Fibroblast of villous mesenchyme (primary cell): Measurements from ENCODE around the gene JAK1. TPM values are rescaled to one million over a fixed set of nuclear protein-coding genes. Genes with fewer than 3 reads are reported as not detected.

Experiments used
- DNase-seq: peaks from one replicate; pipeline ENCODE4 v3.0.0-alpha.2; 2010; ENCODE audit warnings: low read depth
- H3K4me3 ChIP-seq: 2 replicates; pipeline ENCODE4 v1.5.1; 2011; ENCODE audit warnings: low read depth, mild to moderate bottlenecking, low read length
- total RNA-seq: library from RNA; depleted of rRNA; stranded (reverse); fragments of >200 nt; gene quantifications from 2 replicates; pipeline ENCODE4 v1.2.3, GENCODE V29; 2012
- TF ChIP-seq, protein P1 (sequence below): IDR thresholded peaks from 2 replicates; pipeline ENCODE4 v1.5.1; 2012; ENCODE audit warnings: low read depth, mild to moderate bottlenecking, low read length; ENCODE audit not compliant: insufficient read depth

JAK1 gene
- total RNA-seq, 1 donor, result 125 TPM

DNA sequence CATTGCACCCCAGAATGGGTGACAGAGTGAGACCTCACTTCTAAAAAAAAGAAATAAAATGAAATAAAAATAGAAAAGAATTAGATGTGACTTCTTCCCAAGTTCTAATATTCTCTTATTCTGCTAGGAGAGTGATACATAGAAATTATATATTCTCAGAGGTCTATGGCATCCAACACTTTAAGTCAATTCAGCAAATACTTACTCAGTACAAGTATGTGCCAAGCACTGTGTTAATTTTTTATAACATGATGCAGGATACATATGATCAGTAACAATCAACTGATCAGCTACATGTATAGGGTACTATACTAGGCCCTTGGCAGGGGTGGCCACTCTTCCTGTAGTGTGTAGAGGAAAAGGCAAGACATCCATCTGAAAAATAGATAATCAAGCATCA lies 13.0 kb upstream of the JAK1 start:
- TF ChIP-seq, protein P1, sequence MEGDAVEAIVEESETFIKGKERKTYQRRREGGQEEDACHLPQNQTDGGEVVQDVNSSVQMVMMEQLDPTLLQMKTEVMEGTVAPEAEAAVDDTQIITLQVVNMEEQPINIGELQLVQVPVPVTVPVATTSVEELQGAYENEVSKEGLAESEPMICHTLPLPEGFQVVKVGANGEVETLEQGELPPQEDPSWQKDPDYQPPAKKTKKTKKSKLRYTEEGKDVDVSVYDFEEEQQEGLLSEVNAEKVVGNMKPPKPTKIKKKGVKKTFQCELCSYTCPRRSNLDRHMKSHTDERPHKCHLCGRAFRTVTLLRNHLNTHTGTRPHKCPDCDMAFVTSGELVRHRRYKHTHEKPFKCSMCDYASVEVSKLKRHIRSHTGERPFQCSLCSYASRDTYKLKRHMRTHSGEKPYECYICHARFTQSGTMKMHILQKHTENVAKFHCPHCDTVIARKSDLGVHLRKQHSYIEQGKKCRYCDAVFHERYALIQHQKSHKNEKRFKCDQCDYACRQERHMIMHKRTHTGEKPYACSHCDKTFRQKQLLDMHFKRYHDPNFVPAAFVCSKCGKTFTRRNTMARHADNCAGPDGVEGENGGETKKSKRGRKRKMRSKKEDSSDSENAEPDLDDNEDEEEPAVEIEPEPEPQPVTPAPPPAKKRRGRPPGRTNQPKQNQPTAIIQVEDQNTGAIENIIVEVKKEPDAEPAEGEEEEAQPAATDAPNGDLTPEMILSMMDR, result no peak
- H3K4me3 ChIP-seq, result no peak overlapping the region
- no peak for DNase-seq

DNA sequence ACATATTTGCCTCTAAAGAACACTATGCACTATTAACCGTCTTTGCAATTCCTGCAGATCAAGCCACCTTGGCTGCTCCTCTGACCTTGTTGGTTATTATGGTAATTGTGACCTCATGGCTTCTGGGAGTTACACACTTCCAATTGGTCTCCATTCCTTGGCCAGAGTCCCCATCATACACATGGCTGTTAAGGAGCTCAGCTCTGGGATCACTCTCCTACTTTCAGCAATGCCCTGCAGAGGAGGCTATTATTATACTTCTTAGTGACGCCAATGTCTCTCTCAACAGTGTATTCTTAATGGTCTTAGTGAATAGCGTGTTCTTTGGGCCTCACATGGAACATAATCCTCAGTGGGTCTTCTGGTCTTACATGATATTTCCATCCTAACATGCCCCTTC lies 10.0 kb upstream of the JAK1 start:
- TF ChIP-seq, protein P1, result no peak
- H3K4me3 ChIP-seq, result no peak overlapping the region
- no peak for DNase-seq

DNA sequence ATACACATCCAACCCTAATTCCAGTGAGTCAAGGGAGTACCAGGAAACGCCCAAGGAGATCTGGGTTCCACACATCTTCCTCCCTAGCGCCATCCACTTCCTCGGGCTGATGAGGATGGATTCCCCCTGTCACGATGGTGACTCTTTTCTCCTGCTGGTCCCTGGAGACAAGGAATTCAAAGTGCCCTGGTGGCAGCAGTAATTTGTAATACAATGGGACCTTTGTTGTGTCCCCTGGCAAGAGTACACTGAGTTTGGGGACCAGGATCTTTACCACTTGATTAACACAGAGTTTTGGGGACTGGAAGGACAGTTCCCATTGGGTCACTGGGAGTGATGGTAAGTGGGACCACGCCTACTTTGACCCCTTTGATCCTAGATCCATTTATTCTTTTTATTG lies 9.4 kb upstream of the JAK1 start:
- H3K4me3 ChIP-seq, result no peak overlapping the region
- DNase-seq, result no peak
- TF ChIP-seq, protein P1, result no peak

DNA sequence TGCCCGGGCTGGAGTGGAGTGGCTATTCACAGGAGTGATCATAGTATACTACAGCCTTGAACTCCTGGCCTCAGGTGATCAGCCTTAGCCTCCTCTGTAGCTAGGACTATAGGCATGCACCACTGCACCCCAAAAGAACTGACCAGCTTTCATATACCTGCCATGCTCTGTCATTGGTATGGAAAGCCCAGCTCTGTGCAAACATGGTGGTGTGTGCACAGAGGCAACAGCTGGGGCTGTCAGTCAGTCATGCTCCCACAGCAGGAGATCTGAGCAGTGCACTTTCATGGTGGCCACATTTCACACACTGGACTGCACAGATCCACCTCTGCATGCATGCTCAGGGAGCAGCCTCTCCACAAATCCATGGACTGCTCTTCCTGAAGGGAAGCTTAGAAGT lies 8.8 kb upstream of the JAK1 start:
- H3K4me3 ChIP-seq, result no peak overlapping the region
- DNase-seq, result no peak
- TF ChIP-seq, protein P1, result no peak

DNA sequence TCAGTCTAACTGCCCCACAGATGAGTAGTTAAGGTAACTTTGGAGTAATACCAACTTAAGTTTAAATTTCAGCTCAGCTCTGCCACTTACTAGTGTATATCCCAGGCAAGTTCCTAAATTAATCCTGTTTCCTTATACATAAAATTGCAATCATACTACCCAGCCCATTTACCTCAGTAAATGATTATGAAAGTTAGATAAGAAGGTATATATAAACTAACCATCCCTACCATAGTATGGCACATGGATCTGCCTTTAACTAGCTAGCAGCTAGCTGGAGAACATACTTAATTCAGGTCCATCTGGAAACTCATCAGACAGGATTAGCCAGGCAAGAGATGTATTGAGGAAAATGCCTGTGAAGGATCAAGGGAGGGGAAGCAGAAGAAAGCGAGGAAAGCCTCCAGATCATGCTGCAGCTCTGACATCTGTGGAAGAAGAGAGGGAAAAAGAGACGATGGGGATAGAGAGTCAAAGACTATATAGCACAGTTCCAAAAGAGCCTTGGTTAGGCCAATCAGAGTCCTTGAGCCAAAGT lies 8.0 kb upstream of the JAK1 start:
- DNase-seq, result no peak
- TF ChIP-seq, protein P1, result no peak

DNA sequence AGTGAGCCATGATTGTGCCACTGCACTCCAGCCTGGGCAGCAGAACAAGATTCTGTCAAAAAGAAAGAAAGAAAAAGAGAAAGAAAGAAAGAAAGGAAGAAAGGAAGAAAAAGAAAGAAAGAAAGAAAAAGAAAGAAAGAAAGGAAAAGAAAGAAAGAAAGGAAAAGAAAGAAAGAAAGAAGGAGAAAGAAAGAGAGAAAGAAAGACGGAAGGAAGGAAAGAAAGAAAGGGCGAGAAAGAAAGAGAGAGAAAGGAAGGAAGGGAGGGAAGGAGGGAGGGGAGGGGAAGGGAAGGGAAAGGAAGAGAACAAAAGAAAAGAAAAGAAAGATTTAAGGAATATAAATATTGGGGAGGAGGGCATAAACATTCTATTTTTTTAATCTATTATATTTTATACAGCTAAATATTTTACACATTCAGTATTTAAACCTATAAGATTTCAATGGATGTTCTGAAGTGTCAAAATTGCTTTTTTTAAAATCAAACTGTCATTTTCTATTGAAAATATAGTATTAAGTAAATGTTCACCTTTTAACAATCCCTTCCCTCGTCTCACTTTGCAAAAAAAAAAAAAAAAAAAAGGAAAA lies 6.8 kb upstream of the JAK1 start:
- no peak overlapping the region for H3K4me3 ChIP-seq
- TF ChIP-seq, protein P1, result no peak
- DNase-seq, result no peak

More for the DNA sequence above, 8.0 kb upstream of the JAK1 start:
- H3K4me3 ChIP-seq, result no peak overlapping the region
